BJ (cell line): Measurements from ENCODE around the gene CORO2A. TPM values are rescaled to one million over a fixed set of nuclear protein-coding genes. Genes with fewer than 3 reads are reported as not detected.

ENCODE experiments used
- CTCF ChIA-PET: fragments of 350-600 bp; formaldehyde crosslinking; extraction: SDS; loops from one replicate; lab custom pipeline; 2021; ENCODE audit warnings: antibody characterized with exemption, inconsistent platforms; lab: Yijun Ruan, JAX
- POLR2A ChIA-PET: fragments of 300-600 bp; sonication (Branson Sonifier 250); formaldehyde crosslinking; extraction: SDS; loops from one replicate; lab custom pipeline; 2021; ENCODE audit warnings: antibody characterized with exemption; lab: Charles Lee
- DNase-seq: peaks from one replicate; pipeline ENCODE4 v3.0.0-alpha.2; 2011; ENCODE audit warnings: low read depth
- H3K27me3 ChIP-seq: 2 replicates; pipeline ENCODE4 v1.6.0; 2011; ENCODE audit warnings: low read length; ENCODE audit not compliant: control insufficient read depth, insufficient read depth
- H3K36me3 ChIP-seq: 2 replicates; pipeline ENCODE4 v1.5.1; 2011; ENCODE audit warnings: low read length; ENCODE audit not compliant: control insufficient read depth, insufficient read depth
- H3K4me3 ChIP-seq: 2 replicates; pipeline ENCODE4 v1.5.1; 2011; ENCODE audit warnings: low read depth, mild to moderate bottlenecking, control low read depth, low read length
- polyA plus RNA-seq: library from polyadenylated mRNA; depleted of rRNA; stranded (reverse); fragments of >200 nt; gene quantifications from 2 replicates; pipeline ENCODE4 v1.2.3, GENCODE V29; 2011
- TF ChIP-seq, protein P1 (sequence below): IDR thresholded peaks from 2 replicates; pipeline ENCODE4 v1.5.1; 2011; ENCODE audit warnings: low read depth, mild to moderate bottlenecking, control low read depth, inconsistent platforms, low read length, moderate library complexity; ENCODE audit not compliant: insufficient read depth

CORO2A gene
- polyA plus RNA-seq, 1 experiment = 1.5 TPM

GRCh38 chr9:98219794-98220370, 27.4 kb upstream of the CORO2A start:
- peaks cover 16% of the 10 kb centered on the region for H3K36me3 ChIP-seq
- CTCF ChIA-PET = interaction anchor here (1.3 to 4.1 kb wide), 4 partner anchors 8 to 296 kb away, joined by 3 to 26 read pairs (median 4); no protein-coding TSS in a partner anchor

DNA sequence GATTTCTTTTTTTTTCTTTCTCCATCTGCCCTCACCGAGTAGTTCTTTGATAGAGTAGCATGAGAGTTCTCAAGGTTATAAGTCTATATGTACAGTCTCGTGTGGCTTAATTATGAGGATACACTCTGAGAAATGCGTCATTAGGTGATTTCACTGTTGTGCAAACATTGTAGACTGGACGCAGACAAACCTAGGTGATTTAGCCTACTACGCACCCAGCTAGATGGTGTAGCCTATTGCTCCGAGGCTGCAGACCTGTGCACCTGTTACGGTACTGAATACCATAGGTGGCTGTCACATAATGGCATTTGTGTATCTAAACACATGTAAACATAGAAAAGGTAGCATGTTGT, 26.9 kb upstream of the CORO2A start:
- DNase-seq = no peak
- ChIA-PET POLR2A (no interaction called here), CTCF (interaction anchor here (0.6 to 5.5 kb wide), 9 partner anchors 13 to 560 kb away, joined by 3 to 25 read pairs (median 3); partner anchors contain the start of genes TBC1D2 and TRIM14)
- TF ChIP-seq, protein P1, sequence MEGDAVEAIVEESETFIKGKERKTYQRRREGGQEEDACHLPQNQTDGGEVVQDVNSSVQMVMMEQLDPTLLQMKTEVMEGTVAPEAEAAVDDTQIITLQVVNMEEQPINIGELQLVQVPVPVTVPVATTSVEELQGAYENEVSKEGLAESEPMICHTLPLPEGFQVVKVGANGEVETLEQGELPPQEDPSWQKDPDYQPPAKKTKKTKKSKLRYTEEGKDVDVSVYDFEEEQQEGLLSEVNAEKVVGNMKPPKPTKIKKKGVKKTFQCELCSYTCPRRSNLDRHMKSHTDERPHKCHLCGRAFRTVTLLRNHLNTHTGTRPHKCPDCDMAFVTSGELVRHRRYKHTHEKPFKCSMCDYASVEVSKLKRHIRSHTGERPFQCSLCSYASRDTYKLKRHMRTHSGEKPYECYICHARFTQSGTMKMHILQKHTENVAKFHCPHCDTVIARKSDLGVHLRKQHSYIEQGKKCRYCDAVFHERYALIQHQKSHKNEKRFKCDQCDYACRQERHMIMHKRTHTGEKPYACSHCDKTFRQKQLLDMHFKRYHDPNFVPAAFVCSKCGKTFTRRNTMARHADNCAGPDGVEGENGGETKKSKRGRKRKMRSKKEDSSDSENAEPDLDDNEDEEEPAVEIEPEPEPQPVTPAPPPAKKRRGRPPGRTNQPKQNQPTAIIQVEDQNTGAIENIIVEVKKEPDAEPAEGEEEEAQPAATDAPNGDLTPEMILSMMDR = no peak
- Histone ChIP-seq H3K4me3 (no peak overlapping the region), H3K27me3 (no peaks in the 10 kb centered on the region), H3K36me3 (peaks cover 16% of the 10 kb centered on the region)

More at GRCh38 chr9:98219794-98220370, 27.4 kb upstream of the CORO2A start:
- DNase-seq = no peak
- TF ChIP-seq, protein P1 = no peak
- POLR2A ChIA-PET = no interaction called here
- Histone ChIP-seq H3K4me3 (no peak overlapping the region), H3K27me3 (no peaks in the 10 kb centered on the region)

DNA sequence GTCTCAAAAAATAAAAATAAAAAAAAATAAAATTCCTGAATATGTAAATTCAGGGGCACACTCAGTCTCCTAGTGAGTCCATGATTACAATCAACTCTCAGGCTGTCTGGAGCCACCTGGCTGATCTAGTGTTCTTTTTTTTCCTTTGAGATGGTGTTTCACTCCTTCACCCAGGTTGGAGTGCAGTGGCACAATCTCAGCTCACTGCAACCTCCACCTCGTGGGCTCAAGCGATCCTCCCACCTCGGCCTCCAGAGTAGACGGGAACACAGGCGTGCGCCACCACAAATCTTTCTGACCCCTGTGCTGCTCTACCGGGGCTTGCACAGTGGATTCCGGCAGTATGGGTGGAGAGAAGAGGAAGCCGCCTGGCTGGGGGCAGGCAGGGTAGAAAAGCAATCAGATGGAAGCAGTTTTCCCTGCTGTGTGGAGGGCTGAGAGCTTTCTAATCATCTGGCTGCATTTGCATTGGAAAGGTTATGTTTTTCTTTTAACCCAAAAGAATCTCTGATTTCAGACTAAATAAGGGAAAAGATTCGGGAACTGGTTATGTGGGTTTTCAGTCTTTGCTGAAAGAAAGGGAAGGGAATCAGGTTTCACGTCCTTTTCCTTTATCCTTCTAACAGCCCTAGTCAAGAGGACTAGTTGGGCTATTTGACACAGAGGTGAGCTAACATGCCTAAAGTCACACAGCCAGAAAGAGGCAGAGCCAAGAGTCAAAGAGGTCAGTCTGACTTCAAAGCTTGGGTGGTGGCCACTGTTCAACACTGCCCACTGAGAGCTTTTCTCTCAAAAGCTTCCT, 26.3 kb upstream of the CORO2A start:
- no peak for DNase-seq
- no peak overlapping the region for H3K4me3 ChIP-seq
- no peaks in the 10 kb centered on the region for H3K27me3 ChIP-seq
- ChIA-PET CTCF (interaction anchor here (0.6 to 5.5 kb wide), 8 partner anchors 12 to 560 kb away, joined by 3 to 25 read pairs (median 3); partner anchors contain the start of genes TBC1D2 and TRIM14), POLR2A (no interaction called here)
- peaks cover 16% of the 10 kb centered on the region for H3K36me3 ChIP-seq
- TF ChIP-seq, protein P1 = no peak

DNA sequence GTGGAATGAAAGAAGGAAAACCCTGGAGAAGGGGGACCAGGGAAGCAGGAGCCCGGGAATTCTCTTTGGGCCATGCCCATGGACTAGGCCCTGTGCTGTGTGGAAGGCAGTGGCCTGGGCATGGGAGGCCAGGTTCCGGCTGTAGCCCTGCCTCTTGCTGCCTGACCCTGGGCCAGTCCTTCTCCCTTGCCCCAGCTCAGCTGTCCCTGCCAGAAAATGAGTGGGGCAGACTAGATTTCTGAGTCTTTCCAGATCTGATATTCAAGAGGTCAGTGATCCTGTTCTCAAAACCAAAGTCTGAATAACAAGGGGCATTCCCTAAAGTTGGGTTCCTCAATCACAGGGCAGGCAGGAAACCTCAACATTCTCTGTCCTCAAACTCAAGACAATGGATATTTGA, 24.8 kb upstream of the CORO2A start:
- TF ChIP-seq, protein P1 = no peak
- peaks cover 22% of the 10 kb centered on the region for H3K36me3 ChIP-seq
- no peaks in the 10 kb centered on the region for H3K27me3 ChIP-seq
- DNase-seq = no peak
- ChIA-PET CTCF (interaction anchor here (0.8 to 5.5 kb wide), 3 partner anchors 11 to 46 kb away, joined by 4 to 25 read pairs (median 10); no protein-coding TSS in a partner anchor), POLR2A (no interaction called here)
- H3K4me3 ChIP-seq = no peak overlapping the region

DNA sequence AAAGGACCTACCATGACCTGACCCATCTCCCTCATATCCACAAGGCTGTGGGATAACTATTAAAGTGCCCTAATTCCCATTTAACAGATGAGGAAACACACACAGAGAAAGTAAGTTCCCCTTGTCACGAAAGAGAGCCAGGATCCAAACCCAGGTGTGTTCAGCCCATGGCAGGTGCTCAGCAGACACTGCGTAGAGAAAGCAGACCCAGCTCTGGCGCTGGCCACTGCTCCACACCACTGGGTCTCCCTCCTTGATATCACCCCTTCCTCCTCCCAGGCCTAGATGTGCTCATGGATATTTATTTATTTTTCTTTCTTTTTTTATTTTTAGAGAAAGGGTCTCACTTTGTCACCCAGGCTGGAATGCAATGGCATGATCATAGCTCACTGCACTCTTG, 24.0 kb upstream of the CORO2A start:
- ChIA-PET CTCF (interaction anchor here (1.9 to 5.5 kb wide), 4 partner anchors 8 to 47 kb away, joined by 5 to 25 read pairs (median 10); partner anchors contain the start of gene TBC1D2), POLR2A (no interaction called here)
- Histone ChIP-seq H3K36me3 (peaks cover 26% of the 10 kb centered on the region), H3K27me3 (no peaks in the 10 kb centered on the region), H3K4me3 (no peak overlapping the region)
- TF ChIP-seq, protein P1 = no peak
- no peak for DNase-seq
